Body of pancreas (tissue), 4 donors: ENCODE data around the gene TRAK2.

Experiments used
- POLR2A ChIP-seq, 3 donors: fragments of 450-650 bp; IDR thresholded peaks; one replicate each; pipeline ENCODE4 v1.6.1; 2016; ENCODE audit warnings: antibody characterized with exemption in 3 of 3, mild to moderate bottlenecking in 2 of 3
- TF ChIP-seq, protein P1 (sequence below), 7 experiments: fragments of 450-650 bp in 4 of 7; fragments of 200-600 bp in 3 of 7; sonication (generic) in 3 of 7; IDR thresholded peaks; one replicate each; pipeline ENCODE4 v1.5.1; 2016 to 2019; ENCODE audit warnings: antibody characterized with exemption in 7 of 7

DNA sequence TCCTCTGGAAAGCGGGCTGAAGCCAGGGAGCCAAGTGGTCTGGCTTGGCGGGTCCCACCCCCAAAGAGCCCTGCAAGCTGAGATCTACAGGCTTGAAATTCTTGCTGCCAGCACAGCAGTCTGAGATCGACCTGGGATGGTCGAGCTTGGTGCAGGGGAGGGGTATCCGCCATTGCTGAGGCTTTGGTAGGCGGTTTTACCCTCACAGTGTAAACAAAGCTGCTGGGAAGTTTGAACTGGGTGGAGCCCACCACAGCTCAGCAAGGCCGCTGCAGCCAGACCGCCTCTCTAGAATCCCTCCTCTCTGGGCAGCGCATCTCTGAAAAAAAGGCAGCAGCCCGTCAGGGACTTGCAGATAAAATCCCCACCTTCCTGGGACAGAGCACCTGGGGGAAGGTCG, 81.5 kb downstream of the TRAK2 start:
- TF ChIP-seq POLR2A (IDR thresholded peaks at IDR 0.05), result no peak
- TF ChIP-seq, protein P1, sequence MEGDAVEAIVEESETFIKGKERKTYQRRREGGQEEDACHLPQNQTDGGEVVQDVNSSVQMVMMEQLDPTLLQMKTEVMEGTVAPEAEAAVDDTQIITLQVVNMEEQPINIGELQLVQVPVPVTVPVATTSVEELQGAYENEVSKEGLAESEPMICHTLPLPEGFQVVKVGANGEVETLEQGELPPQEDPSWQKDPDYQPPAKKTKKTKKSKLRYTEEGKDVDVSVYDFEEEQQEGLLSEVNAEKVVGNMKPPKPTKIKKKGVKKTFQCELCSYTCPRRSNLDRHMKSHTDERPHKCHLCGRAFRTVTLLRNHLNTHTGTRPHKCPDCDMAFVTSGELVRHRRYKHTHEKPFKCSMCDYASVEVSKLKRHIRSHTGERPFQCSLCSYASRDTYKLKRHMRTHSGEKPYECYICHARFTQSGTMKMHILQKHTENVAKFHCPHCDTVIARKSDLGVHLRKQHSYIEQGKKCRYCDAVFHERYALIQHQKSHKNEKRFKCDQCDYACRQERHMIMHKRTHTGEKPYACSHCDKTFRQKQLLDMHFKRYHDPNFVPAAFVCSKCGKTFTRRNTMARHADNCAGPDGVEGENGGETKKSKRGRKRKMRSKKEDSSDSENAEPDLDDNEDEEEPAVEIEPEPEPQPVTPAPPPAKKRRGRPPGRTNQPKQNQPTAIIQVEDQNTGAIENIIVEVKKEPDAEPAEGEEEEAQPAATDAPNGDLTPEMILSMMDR (IDR thresholded peaks at IDR 0.05), result no peak
